NCI-H128 (cell line): ENCODE results near the gene PAFAH1B1.

ENCODE experiments used
- DNase-seq: peaks from one replicate; lab custom pipeline; 2025; ENCODE audit not compliant: unreplicated experiment; lab: John Stamatoyannopoulos, UW

PAFAH1B1 gene

GRCh38 chr17:2713881-2714280, 120.4 kb downstream of the PAFAH1B1 start:
- no peak for DNase-seq

DNA sequence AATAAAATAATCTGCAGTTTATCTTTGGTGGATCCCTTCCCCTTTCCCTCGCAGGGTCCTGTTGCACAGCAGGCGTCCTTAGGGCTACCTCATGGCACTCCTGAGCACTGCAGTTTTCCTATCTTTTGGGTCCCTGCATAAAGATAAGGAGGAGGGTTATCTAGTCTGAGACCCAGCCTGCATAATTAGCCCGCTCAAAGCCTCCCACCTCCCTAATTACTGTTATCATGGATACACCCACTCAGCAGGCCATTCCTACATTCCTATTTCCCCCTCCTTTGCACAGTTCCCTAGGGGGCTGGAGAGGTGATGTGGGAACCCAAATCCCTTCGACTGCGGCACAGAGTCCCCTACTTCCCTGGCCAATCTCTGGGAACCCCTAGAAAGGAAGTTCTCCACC, 123.2 kb downstream of the PAFAH1B1 start:
- DNase-seq, result no peak

DNA sequence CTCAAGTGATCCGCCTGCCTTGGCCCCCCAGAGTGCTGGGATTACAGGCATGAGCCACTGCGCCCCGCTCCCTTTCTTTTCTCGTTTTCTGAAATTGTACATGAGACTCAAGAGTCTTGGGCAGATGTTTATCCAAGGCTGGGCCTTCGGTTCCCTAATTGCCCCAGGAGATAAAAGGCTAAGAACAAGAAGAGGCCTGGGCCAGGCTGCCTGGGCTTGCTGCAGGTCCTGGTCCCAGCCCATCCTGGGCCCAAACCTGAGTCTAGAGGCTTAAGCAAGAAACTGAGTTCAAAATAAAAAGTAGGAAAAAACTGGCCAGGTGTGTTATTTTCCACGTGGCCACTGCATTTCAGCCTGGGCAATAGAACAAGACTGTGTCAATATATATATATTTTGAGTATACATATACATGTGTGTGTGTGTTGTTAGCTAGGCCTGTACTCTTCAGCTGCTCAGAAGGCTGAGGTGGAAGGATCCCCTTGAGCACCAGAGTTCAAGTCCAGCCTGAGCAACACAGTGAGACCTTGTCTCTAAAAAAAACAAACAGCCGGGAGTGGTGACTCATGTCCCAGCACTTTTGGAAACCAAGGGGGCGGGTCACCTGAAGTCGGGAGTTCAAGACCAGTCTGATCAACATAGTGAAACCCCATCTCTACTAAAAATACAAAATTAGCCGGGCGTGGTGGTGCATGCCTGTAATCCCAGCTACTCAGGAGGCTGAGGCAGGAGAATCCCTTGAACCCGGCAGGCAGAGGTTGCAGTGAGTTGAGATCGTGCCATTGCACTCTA, 124.9 kb downstream of the PAFAH1B1 start:
- no peak for DNase-seq

- no peak for DNase-seq
Observed at GRCh38 chr17:2719861-2720260, 126.4 kb downstream of the PAFAH1B1 start.

DNA sequence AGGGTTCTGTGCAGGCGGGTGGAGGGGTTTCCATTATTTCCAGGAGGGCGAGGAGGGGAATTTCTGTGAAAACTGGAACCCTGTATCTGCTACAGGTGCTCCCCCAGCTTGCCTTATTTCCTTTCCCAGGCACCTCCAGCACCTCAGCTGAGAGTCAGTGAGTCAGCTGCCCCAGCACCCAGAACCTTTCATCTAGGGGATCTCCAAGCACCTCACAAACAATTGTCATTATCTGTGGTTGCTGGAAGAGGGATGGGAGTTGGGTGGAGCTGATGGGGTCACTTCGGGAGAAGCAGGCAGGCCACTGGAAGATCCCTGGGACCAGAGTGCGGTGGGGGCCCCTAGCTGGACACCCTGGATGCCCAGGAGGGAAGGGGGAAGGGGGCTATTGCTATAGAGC, 128.1 kb downstream of the PAFAH1B1 start:
- DNase-seq, result no peak

GRCh38 chr17:2722611-2723010, 129.2 kb downstream of the PAFAH1B1 start:
- DNase-seq, result no peak

DNA sequence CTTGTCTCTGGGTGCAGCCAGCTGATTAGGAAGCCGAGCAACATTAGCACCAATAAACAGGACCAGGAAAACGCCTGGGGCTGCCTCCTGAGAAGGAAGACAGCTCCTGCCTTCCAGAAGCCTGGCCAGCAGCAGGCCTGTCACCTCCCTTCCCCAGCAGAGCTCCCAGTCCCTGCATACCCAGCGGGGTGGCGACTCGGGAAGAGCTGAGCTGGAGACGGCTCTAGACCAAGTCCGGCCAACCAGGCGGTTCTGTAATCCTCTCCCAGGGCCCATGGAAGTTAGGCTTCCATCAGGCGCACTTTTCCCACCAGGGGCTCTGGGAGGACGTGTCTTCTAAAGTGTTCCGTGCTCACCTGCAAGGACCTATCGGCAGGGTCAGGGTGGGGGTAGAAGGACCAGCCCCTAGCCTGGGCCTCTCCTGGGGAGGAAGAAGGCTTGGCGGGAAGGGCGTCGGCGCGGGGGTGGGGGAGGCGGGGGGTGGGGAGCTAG, 130.1 kb downstream of the PAFAH1B1 start:
- no peak for DNase-seq

DNA sequence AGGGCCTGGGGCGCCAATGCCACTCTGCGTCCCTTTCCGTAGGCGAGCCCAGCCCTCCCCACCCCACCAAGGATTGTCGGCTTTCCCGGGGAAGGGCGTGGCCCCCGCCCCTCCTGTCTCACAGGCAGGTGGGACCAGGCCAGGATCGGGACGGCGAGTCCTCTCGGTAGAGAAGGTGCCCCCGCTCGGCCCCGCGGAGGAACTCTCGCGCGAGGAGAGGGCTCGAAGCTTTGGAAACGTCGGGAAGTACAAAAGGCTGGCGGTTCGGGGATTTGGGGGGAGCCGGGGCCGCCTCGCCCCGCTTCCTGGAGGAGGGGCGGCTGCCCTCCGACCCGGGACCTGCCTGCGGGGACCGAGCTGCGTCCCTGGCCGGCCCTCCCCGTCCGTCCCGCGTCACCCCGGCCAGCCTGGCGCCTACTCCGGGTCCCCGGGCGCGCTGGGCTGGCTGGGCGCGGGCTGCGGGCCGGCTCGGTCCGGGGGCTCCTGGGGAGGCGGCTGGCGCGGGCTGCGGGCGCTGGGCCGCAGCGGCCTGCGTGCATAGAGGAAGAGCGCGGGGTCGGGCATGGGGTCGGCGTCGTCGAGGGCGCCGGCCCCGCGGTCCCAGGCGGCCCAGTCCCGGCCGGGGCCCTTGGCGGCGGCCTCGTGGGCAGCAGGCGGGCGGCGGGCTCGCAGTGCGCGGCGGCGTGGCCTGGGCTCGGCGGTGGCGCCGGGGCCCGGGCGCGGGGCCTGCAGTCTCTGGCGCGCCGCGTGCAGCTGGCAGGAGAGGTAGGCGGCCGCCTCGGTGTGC, 130.7 kb downstream of the PAFAH1B1 start:
- no peak for DNase-seq

DNA sequence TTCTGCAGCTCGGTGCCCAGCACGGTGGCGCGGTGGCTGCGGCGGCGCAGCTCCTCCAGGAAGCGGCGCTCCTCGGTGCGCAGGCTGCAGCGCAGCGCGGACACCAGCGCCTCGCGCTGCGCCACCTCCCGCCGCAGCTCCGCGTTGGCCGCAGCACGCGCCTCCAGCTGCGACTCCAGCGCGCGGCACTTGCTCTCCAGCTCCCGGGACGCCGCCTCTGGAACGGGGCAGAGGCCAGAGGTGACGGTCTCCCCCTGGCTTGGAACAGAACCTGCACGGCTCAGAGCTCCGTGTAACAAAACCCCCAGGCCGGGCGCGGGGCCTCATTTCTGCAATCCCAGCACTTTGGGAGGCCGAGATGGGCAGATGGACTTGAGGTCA, 131.3 kb downstream of the PAFAH1B1 start:
- DNase-seq, result no peak

DNA sequence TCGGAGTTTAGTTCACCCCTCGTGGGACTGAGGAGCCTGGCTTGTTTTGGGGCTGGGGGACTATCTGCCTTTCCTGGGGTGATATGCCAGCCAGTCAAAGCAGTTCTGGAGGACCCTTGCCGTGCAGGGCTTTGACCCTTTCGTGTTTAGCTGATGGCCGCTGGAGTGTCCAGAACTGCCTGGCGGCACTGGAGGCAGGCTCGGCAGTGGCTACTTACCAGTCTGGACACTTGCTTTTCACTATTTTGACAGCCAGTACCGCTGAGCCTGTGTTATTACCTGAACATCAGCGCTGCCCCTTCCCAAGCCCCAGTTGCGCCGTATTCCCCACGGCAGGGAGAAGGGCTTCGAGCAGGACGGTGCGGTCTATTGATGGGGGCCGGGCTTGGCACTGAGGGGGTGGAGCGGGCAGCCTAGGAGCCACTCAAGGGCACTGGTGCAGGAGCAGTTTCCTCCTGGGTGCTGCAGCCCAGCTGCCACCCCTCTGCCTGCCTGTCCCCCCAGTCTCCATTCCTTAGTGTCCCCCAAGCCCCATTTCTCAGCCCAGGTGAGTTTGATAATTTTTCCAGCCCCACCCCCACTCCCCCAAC, 137.4 kb downstream of the PAFAH1B1 start:
- DNase-seq, result no peak

- no peak for DNase-seq
Observed at GRCh38 chr17:2731807-2732206, 138.4 kb downstream of the PAFAH1B1 start.

DNA sequence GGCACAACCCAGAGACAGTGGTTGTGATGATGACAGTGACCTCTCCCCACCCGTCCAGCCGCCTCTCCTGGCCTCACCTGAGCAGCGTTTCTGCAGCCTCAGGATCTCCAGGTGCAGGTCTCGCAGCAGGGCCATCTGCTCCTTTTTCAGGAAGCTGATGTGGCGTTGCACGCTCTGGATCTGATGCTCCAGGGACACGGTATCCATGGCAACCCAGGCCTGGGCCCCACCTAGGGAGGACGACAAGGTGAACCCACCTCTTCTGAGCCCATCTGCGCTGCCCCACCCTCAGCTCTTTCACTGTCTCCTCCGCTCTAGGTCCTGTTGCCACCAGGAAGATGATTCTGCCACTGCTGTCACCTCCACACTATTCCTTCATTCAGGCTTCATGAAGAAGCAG, 141.5 kb downstream of the PAFAH1B1 start:
- no peak for DNase-seq
